ENCODE results near the gene ITGA6.

DNA sequence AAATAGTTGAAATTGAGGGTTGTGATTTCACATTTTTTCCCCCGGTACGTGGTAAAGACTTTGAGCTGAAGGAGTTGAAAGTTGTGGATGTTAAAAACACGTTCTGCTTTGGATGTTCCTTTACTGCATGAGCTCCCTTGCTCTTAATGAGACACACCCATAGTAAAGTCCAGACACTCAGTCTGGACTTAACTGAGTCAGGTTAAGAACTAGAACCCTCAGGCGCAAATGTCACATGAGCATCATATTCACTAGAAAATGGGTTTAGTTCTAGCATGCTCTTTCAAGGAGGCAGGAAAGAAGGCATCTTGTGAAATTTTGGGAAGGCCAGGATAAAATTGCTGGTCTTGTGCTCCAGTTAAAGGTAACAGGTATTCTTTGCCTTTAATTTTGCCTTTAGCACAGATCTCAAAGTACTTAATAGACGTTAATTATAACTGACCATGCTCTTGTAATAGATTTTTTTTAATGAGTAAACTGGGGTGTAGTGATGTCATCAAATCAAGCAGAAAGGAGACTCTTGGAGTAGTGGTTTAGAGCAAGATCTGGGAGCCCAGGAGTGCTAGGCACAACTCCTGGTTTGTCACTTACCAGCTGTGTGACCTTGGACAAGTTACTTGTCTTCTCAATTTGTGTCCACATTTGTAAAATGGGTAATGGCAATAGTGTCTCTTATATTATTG lies 20.6 kb downstream of the ITGA6 start:
- TF ChIP-seq, protein P1, sequence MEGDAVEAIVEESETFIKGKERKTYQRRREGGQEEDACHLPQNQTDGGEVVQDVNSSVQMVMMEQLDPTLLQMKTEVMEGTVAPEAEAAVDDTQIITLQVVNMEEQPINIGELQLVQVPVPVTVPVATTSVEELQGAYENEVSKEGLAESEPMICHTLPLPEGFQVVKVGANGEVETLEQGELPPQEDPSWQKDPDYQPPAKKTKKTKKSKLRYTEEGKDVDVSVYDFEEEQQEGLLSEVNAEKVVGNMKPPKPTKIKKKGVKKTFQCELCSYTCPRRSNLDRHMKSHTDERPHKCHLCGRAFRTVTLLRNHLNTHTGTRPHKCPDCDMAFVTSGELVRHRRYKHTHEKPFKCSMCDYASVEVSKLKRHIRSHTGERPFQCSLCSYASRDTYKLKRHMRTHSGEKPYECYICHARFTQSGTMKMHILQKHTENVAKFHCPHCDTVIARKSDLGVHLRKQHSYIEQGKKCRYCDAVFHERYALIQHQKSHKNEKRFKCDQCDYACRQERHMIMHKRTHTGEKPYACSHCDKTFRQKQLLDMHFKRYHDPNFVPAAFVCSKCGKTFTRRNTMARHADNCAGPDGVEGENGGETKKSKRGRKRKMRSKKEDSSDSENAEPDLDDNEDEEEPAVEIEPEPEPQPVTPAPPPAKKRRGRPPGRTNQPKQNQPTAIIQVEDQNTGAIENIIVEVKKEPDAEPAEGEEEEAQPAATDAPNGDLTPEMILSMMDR (conservative IDR thresholded peaks at IDR 0.05 in 1 of 2, IDR thresholded peaks at IDR 0.05 in 1 of 2; ENCODE audit: low read depth in 1 of 2, low read length in 2 of 2): no peak
- TF ChIP-seq EZH2 (IDR thresholded peaks at IDR 0.05; ENCODE audit: low read length, missing control alignments): no peak

All from fibroblast of lung (primary cell).